HepG2 (cell line): ENCODE results near the gene NME4. TPM values are rescaled to one million over a fixed set of nuclear protein-coding genes. Genes with fewer than 3 reads are reported as not detected.

ENCODE experiments used
- BCL6 ChIP-seq: IDR thresholded peaks from 2 replicates; pipeline ENCODE4 v1.6.1; 2016; ENCODE audit warnings: missing genetic modification reagents, missing compliant biosample characterization
- CBX1 ChIP-seq: IDR thresholded peaks from one replicate; pipeline ENCODE4 v1.6.1; 2016; ENCODE audit warnings: antibody characterized with exemption, low read depth
- EHMT2 ChIP-seq: fragments of 200-600 bp; sonication (generic); IDR thresholded peaks from 2 replicates; pipeline ENCODE4 v1.7.0; 2017; ENCODE audit warnings: antibody characterized with exemption, low read depth, low read length, borderline replicate concordance
- MIER2 ChIP-seq: IDR thresholded peaks from 2 replicates; pipeline ENCODE4 v1.6.1; 2016; ENCODE audit warnings: missing biosample characterization, missing genetic modification reagents
- NFKB2 ChIP-seq: sonication (generic); formaldehyde crosslinking; IDR thresholded peaks from 2 replicates; pipeline ENCODE4 v1.4.0; 2020; ENCODE audit warnings: missing genetic modification reagents, borderline replicate concordance
- PATZ1 ChIP-seq: sonication (generic); formaldehyde crosslinking; IDR thresholded peaks from 2 replicates; pipeline ENCODE4 v1.4.0; 2020; ENCODE audit warnings: missing genetic modification reagents
- PAXIP1 ChIP-seq: sonication (generic); formaldehyde crosslinking; conservative IDR thresholded peaks from 2 replicates; pipeline ENCODE4 v1.4.0; 2020; ENCODE audit warnings: mild to moderate bottlenecking, missing genetic modification reagents, moderate library complexity
- ZBTB33 ChIP-seq: sonication (generic); formaldehyde crosslinking; IDR thresholded peaks from 2 replicates; pipeline ENCODE4 v1.4.0; 2020; ENCODE audit warnings: missing genetic modification reagents
- ZFAT ChIP-seq: sonication (generic); formaldehyde crosslinking; conservative IDR thresholded peaks from 2 replicates; pipeline ENCODE4 v1.8.1; 2023; ENCODE audit warnings: missing genetic modification reagents, inconsistent platforms
- ZNF383 ChIP-seq: sonication (generic); formaldehyde crosslinking; IDR thresholded peaks from 2 replicates; pipeline ENCODE4 v1.4.0; 2020; ENCODE audit warnings: missing genetic modification reagents, mild to moderate bottlenecking, borderline replicate concordance
- ZNF556 ChIP-seq: sonication (generic); formaldehyde crosslinking; IDR thresholded peaks from 2 replicates; pipeline ENCODE4 v1.4.0; 2020; ENCODE audit warnings: mild to moderate bottlenecking, missing genetic modification reagents, borderline replicate concordance
- ZNF687 ChIP-seq: sonication (generic); formaldehyde crosslinking; IDR thresholded peaks from 2 replicates; pipeline ENCODE4 v1.5.1; 2020; ENCODE audit warnings: mild to moderate bottlenecking, missing genetic modification reagents, moderate library complexity
- ZNF781 ChIP-seq: sonication (generic); formaldehyde crosslinking; IDR thresholded peaks from 2 replicates; pipeline ENCODE4 v1.5.1; 2020; ENCODE audit warnings: borderline replicate concordance, mild to moderate bottlenecking, missing genetic modification reagents; ENCODE audit errors: not compliant biosample characterization
- ZSCAN20 ChIP-seq: sonication (generic); formaldehyde crosslinking; IDR thresholded peaks from 2 replicates; pipeline ENCODE4 v1.4.0; 2020; ENCODE audit warnings: missing genetic modification reagents, mild to moderate bottlenecking, borderline replicate concordance
- ZZZ3 ChIP-seq: sonication (generic); formaldehyde crosslinking; IDR thresholded peaks from 2 replicates; pipeline ENCODE4 v1.4.0; 2020; ENCODE audit warnings: missing genetic modification reagents, mild to moderate bottlenecking, borderline replicate concordance
- polyA plus RNA-seq, 8 experiments: library from polyadenylated mRNA; depleted of rRNA in 3 of 8; stranded (reverse) in 7 of 8; unstranded in 1 of 8; fragments of >200 nt; fragmentation: Illumina TruSeq in 4 of 8; extraction: Trizol in 4 of 8; gene quantifications; 2 replicates each; pipeline versions ENCODE4 v1.2.1 to v1.2.3, GENCODE V29; 2011 to 2016; ENCODE audit warnings: low read depth in 4 of 8, missing spikeins in 1 of 8, mixed read lengths in 1 of 8; ENCODE audit not compliant: insufficient read depth in 1 of 8
- total RNA-seq, 5 experiments: library from RNA; depleted of rRNA; stranded (reverse); fragments of >200 nt; fragmentation: Illumina TruSeq; extraction: Trizol; gene quantifications; 2 replicates each; pipeline ENCODE4 v1.2.3, GENCODE V29; 2016; ENCODE audit warnings: low read depth in 1 of 5

NME4 gene
- total and polyA plus RNA-seq, 2 of the 13 experiments (the other 11 are each of a cell fraction or from before 2014, with no cell fraction given), result 121 to 263 TPM

- no peak for TF ChIP-seq CBX1
- TF ChIP-seq EHMT2, result no peak
- TF ChIP-seq ZNF687 (CRISPR knock-in tag), result peak; percentile 92
- TF ChIP-seq ZNF781 (CRISPR knock-in tag), result no peak
- TF ChIP-seq ZZZ3 (CRISPR knock-in tag), result no peak; the same call in 1 of the 2 replicates
- no peak for TF ChIP-seq ZNF383 (CRISPR knock-in tag)
- TF ChIP-seq NFKB2 (CRISPR knock-in tag), result peak; percentile 35; the same call in 1 of the 2 replicates
- TF ChIP-seq ZBTB33 (CRISPR knock-in tag), result no peak; the same call in 1 of the 2 replicates
- TF ChIP-seq MIER2 (CRISPR knock-in tag), result no peak
- peak; percentile 81; the same call in 1 of the 2 replicates for TF ChIP-seq ZSCAN20
- 0 out of 2 replicates have a peak, but pooled peaks have one; percentile 19 for TF ChIP-seq ZNF556 (CRISPR knock-in tag)
- TF ChIP-seq ZFAT (CRISPR knock-in tag), result no peak
- peak; percentile 80 for TF ChIP-seq PAXIP1 (CRISPR knock-in tag)
- TF ChIP-seq PATZ1 (CRISPR knock-in tag), result peak; percentile 42; the same call in 1 of the 2 replicates
- 0 out of 2 replicates have a peak, but pooled peaks have one; percentile 8 for TF ChIP-seq BCL6 (CRISPR knock-in tag)
These were observed 36.9 kb upstream of the NME4 start (continued) for GRCh38 chr16:359871-360697.
